Keratinocyte (primary cell): Measurements from ENCODE around the gene ZFP36L1. TPM values are rescaled to one million over a fixed set of nuclear protein-coding genes. Genes with fewer than 3 reads are reported as not detected.

Source experiments
- DNase-seq: peaks from one replicate; pipeline ENCODE4 v3.0.0-alpha.2; 2011; ENCODE audit warnings: low read depth, missing footprints, low spot score
- FAIRE-seq: peaks from 2 replicates; lab custom pipeline; 2011; peaks lifted over from hg19 to GRCh38; lab: Jason Lieb, UNC
- H2AFZ ChIP-seq: 2 replicates; pipeline ENCODE4 v1.6.0; 2012; ENCODE audit warnings: low read length, control low read depth, inconsistent platforms; ENCODE audit not compliant: control insufficient read depth
- H3K27ac ChIP-seq: 2 replicates; pipeline ENCODE4 v1.5.1; 2011; ENCODE audit warnings: low read length; ENCODE audit not compliant: control insufficient read depth, insufficient read depth
- H3K27me3 ChIP-seq: 3 replicates; pipeline ENCODE4 v1.6.0; 2011; ENCODE audit warnings: low read length; ENCODE audit not compliant: control insufficient read depth, insufficient read depth; ENCODE audit errors: extremely low read depth
- H3K36me3 ChIP-seq, 2 experiments: 2 replicates in 1 of 2; 3 replicates in 1 of 2; pipeline ENCODE4 v1.5.1; 2011; ENCODE audit warnings: low read length in 2 of 2, mild to moderate bottlenecking in 1 of 2; ENCODE audit not compliant: control insufficient read depth in 2 of 2, insufficient read depth in 2 of 2; ENCODE audit errors: extremely low read depth in 1 of 2
- H3K4me1 ChIP-seq: 3 replicates; pipeline ENCODE4 v1.5.1; 2011; ENCODE audit warnings: low read length; ENCODE audit not compliant: control insufficient read depth, insufficient read depth; ENCODE audit errors: extremely low read depth
- H3K4me2 ChIP-seq: 3 replicates; pipeline ENCODE4 v1.6.0; 2011; ENCODE audit warnings: low read depth, low read length; ENCODE audit not compliant: control insufficient read depth, insufficient read depth; ENCODE audit errors: extremely low read depth
- H3K4me3 ChIP-seq, 3 experiments: fragments of 200-600 bp in 1 of 3; sonication (generic) in 1 of 3; 2 replicates in 2 of 3; 3 replicates in 1 of 3; pipeline ENCODE4 v1.5.1; 2011 to 2016; ENCODE audit warnings: low read length in 3 of 3, mild to moderate bottlenecking in 3 of 3, control low read depth in 2 of 3, inconsistent platforms in 1 of 3, low read depth in 1 of 3, mixed read lengths in 1 of 3, mixed run types in 1 of 3, moderate library complexity in 1 of 3; ENCODE audit not compliant: control insufficient read depth in 2 of 3, insufficient read depth in 2 of 3; ENCODE audit errors: extremely low read depth in 1 of 3
- H3K79me2 ChIP-seq: 2 replicates; pipeline ENCODE4 v1.6.0; 2012; ENCODE audit warnings: low read length; ENCODE audit not compliant: control insufficient read depth, insufficient read depth
- H3K9ac ChIP-seq: 3 replicates; pipeline ENCODE4 v1.6.0; 2011; ENCODE audit warnings: low read length; ENCODE audit not compliant: control insufficient read depth, insufficient read depth; ENCODE audit errors: extremely low read depth
- H3K9me1 ChIP-seq: 3 replicates; pipeline ENCODE4 v1.6.0; 2011; ENCODE audit warnings: low read length; ENCODE audit not compliant: control insufficient read depth, insufficient read depth; ENCODE audit errors: extremely low read depth
- H3K9me3 ChIP-seq: 2 replicates; pipeline ENCODE4 v1.5.1; 2012; ENCODE audit warnings: low read depth, low read length; ENCODE audit not compliant: control insufficient read depth
- H4K20me1 ChIP-seq: 3 replicates; pipeline ENCODE4 v1.6.0; 2011; ENCODE audit warnings: low read length; ENCODE audit not compliant: control insufficient read depth, insufficient read depth; ENCODE audit errors: extremely low read depth
- EZH2 ChIP-seq: IDR thresholded peaks from one replicate; pipeline ENCODE4 v1.6.1; 2012; ENCODE audit warnings: inconsistent platforms, mild to moderate bottlenecking, low read length, moderate library complexity
- dilution Hi-C: fragments of 300-500 bp; cut with MboI; formaldehyde crosslinking; loops from one replicate; pipeline ENCODE4 v1.7.0; 2020; ENCODE audit warnings: low sequenced_read_pairs; ENCODE audit not compliant: extremely low pct_ligation_motif_present
- polyA plus RNA-seq, 5 experiments: library from polyadenylated mRNA; depleted of rRNA in 3 of 5; stranded (reverse) in 3 of 5; stranded (forward) in 1 of 5; unstranded in 1 of 5; fragments of >200 nt; gene quantifications; 1 replicate in 1 of 5; 2 replicates in 3 of 5; 3 replicates in 1 of 5; pipeline versions ENCODE4 v1.2.1 to v1.2.3, GENCODE V29; 2011 to 2012; ENCODE audit warnings: missing spikeins in 2 of 5, low read depth in 1 of 5, low replicate concordance in 1 of 5
- TF ChIP-seq, protein P1 (sequence below), 3 experiments: IDR thresholded peaks in 1 of 3; conservative IDR thresholded peaks in 1 of 3; optimal IDR thresholded peaks in 1 of 3; 2 replicates in 2 of 3; 3 replicates in 1 of 3; pipeline versions ENCODE3 to v1.5.1; 2011; ENCODE audit warnings: low read length in 3 of 3, mild to moderate bottlenecking in 3 of 3, moderate library complexity in 2 of 3, control low read depth in 1 of 3, inconsistent platforms in 1 of 3; ENCODE audit not compliant: insufficient read depth in 2 of 3; ENCODE audit errors: extremely low read depth in 1 of 3

ZFP36L1 gene
- polyA plus RNA-seq, 1 donor (not counting 4 experiments of a cell fraction or from before 2014, with no cell fraction given): 85.2 TPM

DNA sequence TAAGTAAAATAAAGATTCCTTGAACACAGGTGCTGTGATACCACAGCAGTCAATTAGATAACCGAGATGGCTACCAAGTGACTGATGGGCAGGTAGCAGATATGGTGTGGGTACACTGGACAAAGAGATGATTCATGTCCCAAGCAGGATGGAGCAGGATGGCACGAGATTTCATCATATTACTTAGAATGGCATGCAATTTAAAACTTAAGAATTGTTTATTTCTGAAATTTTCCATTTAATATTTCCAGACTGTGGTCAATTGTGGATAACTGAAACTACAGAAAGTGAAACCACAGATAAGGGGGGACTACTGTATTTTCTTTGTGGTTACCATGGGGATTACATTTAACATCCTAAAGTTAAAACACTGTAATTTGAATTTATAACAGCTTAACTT is 7.5 kb upstream of the ZFP36L1 start:
- Histone ChIP-seq H3K27me3 (no peaks in the 10 kb centered on the region), H3K4me2 (no peak overlapping the region), H3K36me3 (no peaks in the 10 kb centered on the region), H3K9me3 (no peaks in the 10 kb centered on the region), H3K27ac (no peak overlapping the region), H3K4me1 (peaks cover 21% of the 10 kb centered on the region), H3K9me1 (no peaks in the 10 kb centered on the region), H3K79me2 (peaks cover 4% of the 10 kb centered on the region), H3K4me3 (no peak overlapping the region), H4K20me1 (no peaks in the 10 kb centered on the region), H3K9ac (no peak overlapping the region), H2AFZ (no peak overlapping the region)
- no peak for TF ChIP-seq EZH2
- TF ChIP-seq, protein P1, sequence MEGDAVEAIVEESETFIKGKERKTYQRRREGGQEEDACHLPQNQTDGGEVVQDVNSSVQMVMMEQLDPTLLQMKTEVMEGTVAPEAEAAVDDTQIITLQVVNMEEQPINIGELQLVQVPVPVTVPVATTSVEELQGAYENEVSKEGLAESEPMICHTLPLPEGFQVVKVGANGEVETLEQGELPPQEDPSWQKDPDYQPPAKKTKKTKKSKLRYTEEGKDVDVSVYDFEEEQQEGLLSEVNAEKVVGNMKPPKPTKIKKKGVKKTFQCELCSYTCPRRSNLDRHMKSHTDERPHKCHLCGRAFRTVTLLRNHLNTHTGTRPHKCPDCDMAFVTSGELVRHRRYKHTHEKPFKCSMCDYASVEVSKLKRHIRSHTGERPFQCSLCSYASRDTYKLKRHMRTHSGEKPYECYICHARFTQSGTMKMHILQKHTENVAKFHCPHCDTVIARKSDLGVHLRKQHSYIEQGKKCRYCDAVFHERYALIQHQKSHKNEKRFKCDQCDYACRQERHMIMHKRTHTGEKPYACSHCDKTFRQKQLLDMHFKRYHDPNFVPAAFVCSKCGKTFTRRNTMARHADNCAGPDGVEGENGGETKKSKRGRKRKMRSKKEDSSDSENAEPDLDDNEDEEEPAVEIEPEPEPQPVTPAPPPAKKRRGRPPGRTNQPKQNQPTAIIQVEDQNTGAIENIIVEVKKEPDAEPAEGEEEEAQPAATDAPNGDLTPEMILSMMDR (optimal IDR thresholded peaks at IDR 0.05 in 1 of 3, IDR thresholded peaks at IDR 0.05 in 1 of 3, conservative IDR thresholded peaks at IDR 0.05 in 1 of 3; ENCODE audit: extremely low read depth in 1 of 3, insufficient read depth in 2 of 3, low read length in 3 of 3): no peak
- dilution Hi-C loops: no loop called here
- FAIRE-seq: no peak
- DNase-seq: no peak

- no peaks in the 10 kb centered on the region for H3K36me3 ChIP-seq
- peaks cover 21% of the 10 kb centered on the region for H3K4me1 ChIP-seq
- no peak for FAIRE-seq
- H3K9ac ChIP-seq: no peak overlapping the region
- no peak overlapping the region for H3K27ac ChIP-seq
- no peaks in the 10 kb centered on the region for H3K9me1 ChIP-seq
- no peaks in the 10 kb centered on the region for H4K20me1 ChIP-seq
- no peak overlapping the region for H3K4me3 ChIP-seq
- TF ChIP-seq, protein P1 (optimal IDR thresholded peaks at IDR 0.05 in 1 of 3, IDR thresholded peaks at IDR 0.05 in 1 of 3, conservative IDR thresholded peaks at IDR 0.05 in 1 of 3; ENCODE audit: extremely low read depth in 1 of 3, insufficient read depth in 2 of 3, low read length in 3 of 3): no peak
- TF ChIP-seq EZH2: no peak
- dilution Hi-C loops: no loop called here
- no peak for DNase-seq
- no peak overlapping the region for H3K4me2 ChIP-seq
- no peak overlapping the region for H2AFZ ChIP-seq
- peaks cover 17% of the 10 kb centered on the region for H3K79me2 ChIP-seq
- no peaks in the 10 kb centered on the region for H3K27me3 ChIP-seq
- no peaks in the 10 kb centered on the region for H3K9me3 ChIP-seq
Observed at GRCh38 chr14:68798621-68799020, 5.8 kb upstream of the ZFP36L1 start.
